HepG2 (cell line): ENCODE measurements around the gene TAMALIN. TPM values are rescaled to one million over a fixed set of nuclear protein-coding genes. Genes with fewer than 3 reads are reported as not detected.

Source experiments
- ATAC-seq: fragments of 200-7000 bp; cut with Tn5 transposase; 3 replicates; pipeline ENCODE4 v1.9.1; 2020; ENCODE audit warnings: mild to moderate bottlenecking, moderate library complexity
- BruUV-seq: library from RNA; stranded (reverse); fragments of 400-500 nt; replicated peaks from 2 replicates; lab custom pipeline; 2021; lab: Mats Ljungman, UMichigan
- CTCF ChIA-PET: fragments of 300-600 bp; formaldehyde crosslinking; extraction: SDS; loops from one replicate; lab custom pipeline; 2021; ENCODE audit warnings: low total read pairs, inconsistent platforms, low intra/inter-chr PET ratio; lab: Yijun Ruan, JAX
- POLR2A ChIA-PET: fragments of 350-600 bp; sonication (Branson Sonifier 250); formaldehyde crosslinking; loops from one replicate; lab custom pipeline; 2020; ENCODE audit warnings: antibody characterized with exemption, inconsistent platforms; lab: Yijun Ruan, JAX
- DNase-seq: peaks from one replicate; pipeline ENCODE4 v3.0.0-alpha.2; 2015; ENCODE audit warnings: low spot score
- FAIRE-seq: peaks from 3 replicates; lab custom pipeline; 2011; peaks lifted over from hg19 to GRCh38; lab: Jason Lieb, UNC
- H2AFZ ChIP-seq: one replicate; pipeline ENCODE4 v1.6.1; 2011; ENCODE audit warnings: low read length, inconsistent platforms
- H3K27ac ChIP-seq: fragments of 300-600 bp; 3 replicates; pipeline ENCODE4 v1.8.0; 2011; ENCODE audit warnings: mixed run types, mild to moderate bottlenecking, mixed read lengths, low read length, inconsistent platforms; ENCODE audit not compliant: insufficient read depth; ENCODE audit errors: extremely low read length
- H3K27me3 ChIP-seq, 2 experiments: fragments of 200-600 bp in 1 of 2; 2 replicates in 1 of 2; 3 replicates in 1 of 2; pipeline versions ENCODE4 v1.6.0 to v1.8.0; 2011; ENCODE audit warnings: low read length in 2 of 2, mild to moderate bottlenecking in 2 of 2, moderate library complexity in 2 of 2, inconsistent platforms in 1 of 2; ENCODE audit not compliant: insufficient read depth in 2 of 2, control insufficient read depth in 1 of 2
- H3K36me3 ChIP-seq, 2 experiments: fragments of 200-600 bp in 1 of 2; replicated peaks in 1 of 2; 2 replicates in 1 of 2; 3 replicates in 1 of 2; pipeline versions ENCODE4 v1.5.1 to v1.8.0; 2011; ENCODE audit warnings: low read length in 2 of 2, inconsistent platforms in 1 of 2; ENCODE audit not compliant: insufficient read depth in 2 of 2, control insufficient read depth in 1 of 2
- H3K4me1 ChIP-seq: 2 replicates; pipeline ENCODE4 v1.5.1; 2012; ENCODE audit warnings: low read length, inconsistent platforms; ENCODE audit not compliant: insufficient read depth
- H3K4me2 ChIP-seq: 2 replicates; pipeline ENCODE4 v1.6.0; 2011; ENCODE audit warnings: low read depth, low read length, inconsistent platforms
- H3K4me3 ChIP-seq, 3 experiments: fragments of 200-600 bp in 1 of 3; sonication (generic), shearing (Covaris generic) in 1 of 3; replicated peaks in 1 of 3; 2 replicates each; pipeline ENCODE4 v1.5.1; 2011 to 2016; ENCODE audit warnings: low read length in 3 of 3, inconsistent platforms in 2 of 3, low read depth in 2 of 3, mild to moderate bottlenecking in 2 of 3, control low read depth in 1 of 3, mixed read lengths in 1 of 3; ENCODE audit not compliant: insufficient read depth in 1 of 3
- H3K79me2 ChIP-seq: one replicate; pipeline ENCODE4 v1.6.1; 2011; ENCODE audit warnings: low read length, inconsistent platforms; ENCODE audit not compliant: insufficient read depth
- H3K9ac ChIP-seq: 2 replicates; pipeline ENCODE4 v1.6.0; 2011; ENCODE audit warnings: mild to moderate bottlenecking, low read depth, low read length, inconsistent platforms; ENCODE audit not compliant: insufficient read depth
- H3K9me3 ChIP-seq: 2 replicates; pipeline ENCODE4 v1.5.1; 2012; ENCODE audit warnings: mild to moderate bottlenecking, low read length
- H4K20me1 ChIP-seq: 2 replicates; pipeline ENCODE4 v1.6.0; 2011; ENCODE audit warnings: inconsistent platforms, mild to moderate bottlenecking, low read length, moderate library complexity; ENCODE audit not compliant: insufficient read depth
- ARHGAP35 ChIP-seq: sonication (generic); formaldehyde crosslinking; IDR thresholded peaks from 2 replicates; pipeline ENCODE4 v1.9.0; 2022; ENCODE audit warnings: mild to moderate bottlenecking, inconsistent platforms, moderate library complexity, missing genetic modification reagents, borderline replicate concordance
- CTCF ChIP-seq: sonication (generic); formaldehyde crosslinking; IDR thresholded peaks from 2 replicates; pipeline ENCODE4 v1.5.0; 2020; ENCODE audit warnings: mild to moderate bottlenecking, missing genetic modification reagents, moderate library complexity
- ELF3 ChIP-seq: IDR thresholded peaks from 2 replicates; pipeline ENCODE4 v1.6.1; 2016; ENCODE audit warnings: missing genetic modification reagents, missing compliant biosample characterization
- HNF1B ChIP-seq: sonication (generic); formaldehyde crosslinking; IDR thresholded peaks from 2 replicates; pipeline ENCODE4 v1.5.1; 2020; ENCODE audit warnings: mild to moderate bottlenecking, moderate library complexity, missing genetic modification reagents
- KDM2A ChIP-seq: sonication (generic); formaldehyde crosslinking; IDR thresholded peaks from 2 replicates; pipeline ENCODE4 v1.4.0; 2020; ENCODE audit warnings: low read depth, missing genetic modification reagents, borderline replicate concordance
- KLF16 ChIP-seq, 2 experiments: sonication (generic) in 1 of 2; formaldehyde crosslinking in 1 of 2; IDR thresholded peaks; 2 replicates each; pipeline versions ENCODE4 v1.6.1 to v1.8.0; 2016 to 2023; ENCODE audit warnings: missing genetic modification reagents in 2 of 2, missing compliant biosample characterization in 1 of 2
- PHF21A ChIP-seq: sonication (generic); formaldehyde crosslinking; IDR thresholded peaks from 2 replicates; pipeline ENCODE4 v1.5.0; 2020; ENCODE audit warnings: mild to moderate bottlenecking, missing genetic modification reagents
- RAD21 ChIP-seq: fragments of 450-650 bp; formaldehyde crosslinking; IDR thresholded peaks from 2 replicates; pipeline ENCODE4 v1.5.0; 2020; ENCODE audit warnings: mild to moderate bottlenecking
- RFX3 ChIP-seq: IDR thresholded peaks from 2 replicates; pipeline ENCODE4 v1.6.1; 2016; ENCODE audit warnings: missing biosample characterization, missing genetic modification reagents
- RFXAP ChIP-seq: sonication (generic); formaldehyde crosslinking; IDR thresholded peaks from 2 replicates; pipeline ENCODE4 v1.4.0; 2020; ENCODE audit warnings: missing genetic modification reagents, borderline replicate concordance
- SMC3 ChIP-seq: IDR thresholded peaks from 2 replicates; pipeline ENCODE4 v1.6.1; 2011; ENCODE audit warnings: low read length, improper control_type of control experiment
- STAG1 ChIP-seq: sonication (generic); formaldehyde crosslinking; IDR thresholded peaks from 2 replicates; pipeline ENCODE4 v1.4.0; 2020; ENCODE audit warnings: missing genetic modification reagents
- YY1 ChIP-seq: IDR thresholded peaks from 2 replicates; pipeline ENCODE4 v1.6.1; 2011; ENCODE audit warnings: low read length, low read depth, moderate library complexity, mild to moderate bottlenecking; ENCODE audit not compliant: insufficient read depth, insufficient replicate concordance
- WGBS: methylation state at CpG from one replicate; pipeline ENCODE4 v1.1.6; 2017; ENCODE audit warnings: low lambda C conversion rate; 5-methylcytosine and 5-hydroxymethylcytosine counted together
- in situ Hi-C: cut with HindIII; loops from 2 replicates; pipeline ENCODE4 v1.10.0; 2017; ENCODE audit warnings: low pct_unique_long_range_greater_than_20kb; ENCODE audit not compliant: extremely low pct_ligation_motif_present
- intact Hi-C: fragments of 100-400 bp; cut with micrococcal nuclease; formaldehyde crosslinking; loops from one replicate; pipeline ENCODE4 v1.10.0; 2022; ENCODE audit not compliant: unreplicated experiment
- polyA plus RNA-seq, 8 experiments: library from polyadenylated mRNA; depleted of rRNA in 3 of 8; stranded (reverse) in 7 of 8; unstranded in 1 of 8; fragments of >200 nt; fragmentation: Illumina TruSeq in 4 of 8; extraction: Trizol in 4 of 8; gene quantifications; 2 replicates each; pipeline versions ENCODE4 v1.2.1 to v1.2.3, GENCODE V29; 2011 to 2016; ENCODE audit warnings: low read depth in 4 of 8, missing spikeins in 1 of 8, mixed read lengths in 1 of 8; ENCODE audit not compliant: insufficient read depth in 1 of 8
- total RNA-seq, 5 experiments: library from RNA; depleted of rRNA; stranded (reverse); fragments of >200 nt; fragmentation: Illumina TruSeq; extraction: Trizol; gene quantifications; 2 replicates each; pipeline ENCODE4 v1.2.3, GENCODE V29; 2016; ENCODE audit warnings: low read depth in 1 of 5
- TF ChIP-seq, protein P1 (sequence below): sonication (generic); formaldehyde crosslinking; IDR thresholded peaks from 2 replicates; pipeline ENCODE4 v1.4.0; 2020; ENCODE audit warnings: missing genetic modification reagents
- TF ChIP-seq, protein P2 (sequence below): IDR thresholded peaks from 2 replicates; pipeline ENCODE4 v1.6.1; 2016; ENCODE audit warnings: mild to moderate bottlenecking

The TAMALIN gene
- total and polyA plus RNA-seq, 2 of the 13 experiments (the other 11 are each of a cell fraction or from before 2014, with no cell fraction given), result 2.9 to 10.9 TPM

DNA sequence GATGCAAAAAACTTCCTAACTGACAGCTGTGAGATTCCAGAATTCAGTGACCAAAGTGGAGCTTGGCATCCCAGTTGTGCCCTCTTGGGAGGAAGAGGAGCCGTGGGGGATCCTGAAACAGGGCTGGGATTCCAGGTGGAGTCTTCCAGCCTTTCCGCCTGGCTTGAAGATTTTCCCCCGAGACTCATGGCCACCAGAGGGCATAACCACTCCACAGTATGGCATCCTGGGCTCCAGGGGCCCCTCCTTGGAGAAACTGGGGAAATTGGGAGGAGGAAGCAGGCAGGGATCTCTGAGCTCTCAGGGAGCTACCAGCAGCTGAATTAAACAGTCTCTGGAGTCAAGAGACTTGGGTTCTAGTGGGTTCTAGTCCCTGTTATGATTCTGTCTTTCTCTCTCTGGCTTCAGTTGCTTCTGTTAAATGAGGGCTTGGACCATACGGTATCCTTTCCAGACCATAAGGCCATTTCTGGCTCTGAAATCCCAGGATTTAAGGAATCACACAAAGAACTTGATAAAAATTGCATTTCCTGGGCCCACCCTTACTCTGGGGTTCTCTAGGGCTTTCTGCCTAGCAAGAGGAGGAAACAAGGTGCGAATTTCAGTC, 2.6 kb upstream of the TAMALIN start:
- Histone ChIP-seq H3K4me2 (no peak overlapping the region), H3K9ac (no peak overlapping the region), H4K20me1 (no peaks in the 10 kb centered on the region), H3K4me1 (peaks cover 14% of the 10 kb centered on the region), H2AFZ (no peak overlapping the region), H3K4me3 (no peak overlapping the region), H3K27me3 (0 out of 5 replicates have a peak, but pooled peaks cover 0 to 1% of the 10 kb centered on the region in 2 experiments), H3K79me2 (no peaks in the 10 kb centered on the region), H3K9me3 (no peaks in the 10 kb centered on the region), H3K36me3 (peaks cover 0 to 3% of the 10 kb centered on the region in 2 experiments; a peak in 1 of 5 replicates), H3K27ac (no peak overlapping the region)
- 50% methylated on average over 2 of the region's 5 CpGs for WGBS
- intact Hi-C loops, result loop anchor here (1.0 kb wide), 1 partner anchor 16 kb away; no protein-coding TSS in a partner anchor
- ChIA-PET CTCF (interaction anchor here (1.3 to 5.7 kb wide), 4 partner anchors 11 to 79 kb away, joined by 4 to 99 read pairs (median 6); no protein-coding TSS in a partner anchor), POLR2A (interaction anchor here (0.9 to 2.2 kb wide), 2 partner anchors 16 to 19 kb away, joined by 3 to 8 read pairs; no protein-coding TSS in a partner anchor)
- FAIRE-seq, result peak; percentile 65
- peak; percentile 40 for DNase-seq
- in situ Hi-C loops, result no loop called here
- ATAC-seq, result peak; percentile 63
- BruUV-seq, result no TSS peak
- TF ChIP-seq, protein P1, sequence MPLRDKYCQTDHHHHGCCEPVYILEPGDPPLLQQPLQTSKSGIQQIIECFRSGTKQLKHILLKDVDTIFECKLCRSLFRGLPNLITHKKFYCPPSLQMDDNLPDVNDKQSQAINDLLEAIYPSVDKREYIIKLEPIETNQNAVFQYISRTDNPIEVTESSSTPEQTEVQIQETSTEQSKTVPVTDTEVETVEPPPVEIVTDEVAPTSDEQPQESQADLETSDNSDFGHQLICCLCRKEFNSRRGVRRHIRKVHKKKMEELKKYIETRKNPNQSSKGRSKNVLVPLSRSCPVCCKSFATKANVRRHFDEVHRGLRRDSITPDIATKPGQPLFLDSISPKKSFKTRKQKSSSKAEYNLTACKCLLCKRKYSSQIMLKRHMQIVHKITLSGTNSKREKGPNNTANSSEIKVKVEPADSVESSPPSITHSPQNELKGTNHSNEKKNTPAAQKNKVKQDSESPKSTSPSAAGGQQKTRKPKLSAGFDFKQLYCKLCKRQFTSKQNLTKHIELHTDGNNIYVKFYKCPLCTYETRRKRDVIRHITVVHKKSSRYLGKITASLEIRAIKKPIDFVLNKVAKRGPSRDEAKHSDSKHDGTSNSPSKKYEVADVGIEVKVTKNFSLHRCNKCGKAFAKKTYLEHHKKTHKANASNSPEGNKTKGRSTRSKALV (CRISPR knock-in tag), result 0 out of 2 replicates have a peak, but pooled peaks have one; percentile 23
- TF ChIP-seq SMC3 (peak; percentile 96), CTCF (CRISPR knock-in tag) (peak; percentile 88), ELF3 (0 out of 2 replicates have a peak, but pooled peaks have one; percentile 20), KDM2A (peak; percentile 26; the same call in 1 of the 2 replicates), RFX3 (CRISPR knock-in tag) (no peak), RAD21 (peak; percentile 87), HNF1B (CRISPR knock-in tag) (peak; percentile 74; the same call in 1 of the 2 replicates), YY1 (peak; percentile 35), KLF16 (CRISPR knock-in tag; IDR thresholded peaks at IDR 0.05) (0 out of 4 replicates have a peak, but pooled peaks of 1 of the 2 experiments have one; percentile 57), PHF21A (CRISPR knock-in tag) (no peak), RFXAP (CRISPR knock-in tag) (0 out of 2 replicates have a peak, but pooled peaks have one; percentile 24), STAG1 (CRISPR knock-in tag) (peak; percentile 90), ARHGAP35 (no peak)
- TF ChIP-seq, protein P2, sequence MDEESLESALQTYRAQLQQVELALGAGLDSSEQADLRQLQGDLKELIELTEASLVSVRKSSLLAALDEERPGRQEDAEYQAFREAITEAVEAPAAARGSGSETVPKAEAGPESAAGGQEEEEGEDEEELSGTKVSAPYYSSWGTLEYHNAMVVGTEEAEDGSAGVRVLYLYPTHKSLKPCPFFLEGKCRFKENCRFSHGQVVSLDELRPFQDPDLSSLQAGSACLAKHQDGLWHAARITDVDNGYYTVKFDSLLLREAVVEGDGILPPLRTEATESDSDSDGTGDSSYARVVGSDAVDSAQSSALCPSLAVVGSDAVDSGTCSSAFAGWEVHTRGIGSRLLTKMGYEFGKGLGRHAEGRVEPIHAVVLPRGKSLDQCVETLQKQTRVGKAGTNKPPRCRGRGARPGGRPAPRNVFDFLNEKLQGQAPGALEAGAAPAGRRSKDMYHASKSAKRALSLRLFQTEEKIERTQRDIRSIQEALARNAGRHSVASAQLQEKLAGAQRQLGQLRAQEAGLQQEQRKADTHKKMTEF (CRISPR knock-in tag), result 0 out of 2 replicates have a peak, but pooled peaks have one; percentile 21
